H1 (cell line): ENCODE measurements around the gene KIR3DL1. TPM values are rescaled to one million over a fixed set of nuclear protein-coding genes. Genes with fewer than 3 reads are reported as not detected.

Experiments used
- CTCF ChIA-PET: fragments of 300-600 bp; sonication (Branson Sonifier 250); formaldehyde crosslinking; loops from one replicate; lab custom pipeline; 2021; ENCODE audit not compliant: partially characterized antibody; lab: Charles Lee
- POLR2A ChIA-PET: fragments of 300-600 bp; sonication (Branson Sonifier 250); formaldehyde crosslinking; loops from one replicate; lab custom pipeline; 2021; ENCODE audit warnings: inconsistent platforms; ENCODE audit not compliant: partially characterized antibody; lab: Charles Lee
- DNase-seq, 2 experiments: peaks; one replicate each; pipeline versions ENCODE4 v3.0.0 to v3.0.0-alpha.2; 2010 to 2022; ENCODE audit warnings: low spot score in 2 of 2, low read depth in 1 of 2, mixed read lengths in 1 of 2
- FAIRE-seq: peaks from 2 replicates; lab custom pipeline; 2011; peaks lifted over from hg19 to GRCh38; lab: Jason Lieb, UNC
- H2AFZ ChIP-seq: 2 replicates; pipeline ENCODE4 v1.8.1; 2012; ENCODE audit warnings: low read length, inconsistent platforms
- H2AK5ac ChIP-seq: 2 replicates; pipeline ENCODE4 v1.6.1; 2013; ENCODE audit warnings: low read depth, low read length
- H2BK120ac ChIP-seq: replicated peaks from 2 replicates; pipeline ENCODE3; 2013; ENCODE audit warnings: low read depth, low read length, inconsistent platforms
- H2BK12ac ChIP-seq: 2 replicates; pipeline ENCODE4 v1.6.1; 2013; ENCODE audit warnings: low read depth, low read length
- H2BK15ac ChIP-seq: 2 replicates; pipeline ENCODE4 v1.6.1; 2013; ENCODE audit warnings: low read length
- H2BK20ac ChIP-seq: 2 replicates; pipeline ENCODE4 v1.6.1; 2013; ENCODE audit warnings: low read length
- H2BK5ac ChIP-seq: 2 replicates; pipeline ENCODE4 v1.6.1; 2013; ENCODE audit warnings: low read depth, low read length
- H3K14ac ChIP-seq: 2 replicates; pipeline ENCODE4 v1.6.1; 2013; ENCODE audit warnings: inconsistent platforms; ENCODE audit not compliant: insufficient read length
- H3K18ac ChIP-seq: 2 replicates; pipeline ENCODE4 v1.6.1; 2013; ENCODE audit warnings: low read length; ENCODE audit errors: extremely low read depth
- H3K23ac ChIP-seq: 2 replicates; pipeline ENCODE4 v1.6.1; 2013; ENCODE audit warnings: inconsistent platforms; ENCODE audit not compliant: insufficient read length
- H3K23me2 ChIP-seq: 2 replicates; pipeline ENCODE4 v1.6.1; 2013; ENCODE audit warnings: low read depth, low read length
- H3K27ac ChIP-seq: 2 replicates; pipeline ENCODE4 v1.6.1; 2011; ENCODE audit warnings: low read depth, low read length, inconsistent platforms
- H3K27me3 ChIP-seq, 4 experiments: replicated peaks in 1 of 4; 1 replicate in 1 of 4; 2 replicates in 3 of 4; pipeline versions ENCODE4 v1.6.1 to v1.8.1; 2011 to 2013; ENCODE audit warnings: low read length in 3 of 4, mild to moderate bottlenecking in 3 of 4, inconsistent platforms in 2 of 4, mixed read lengths in 2 of 4, moderate library complexity in 1 of 4; ENCODE audit not compliant: control insufficient read depth in 3 of 4, insufficient read depth in 3 of 4; ENCODE audit errors: extremely low read depth in 1 of 4
- H3K36me3 ChIP-seq, 4 experiments: 2 replicates each; pipeline versions ENCODE4 v1.6.1 to v1.8.1; 2011 to 2013; ENCODE audit warnings: mild to moderate bottlenecking in 4 of 4, low read length in 3 of 4, moderate library complexity in 2 of 4, control low read depth in 1 of 4, inconsistent platforms in 1 of 4; ENCODE audit not compliant: insufficient read depth in 4 of 4, control insufficient read depth in 2 of 4
- H3K4ac ChIP-seq: replicated peaks from 2 replicates; pipeline ENCODE3; 2013; ENCODE audit warnings: low read length, low read depth, mixed read lengths, inconsistent platforms; ENCODE audit not compliant: insufficient read length
- H3K4me1 ChIP-seq, 4 experiments: replicated peaks in 1 of 4; 1 replicate in 1 of 4; 2 replicates in 3 of 4; pipeline versions ENCODE4 v1.6.1 to v1.8.1; 2011 to 2013; ENCODE audit warnings: low read length in 3 of 4, inconsistent platforms in 2 of 4, mixed read lengths in 1 of 4; ENCODE audit not compliant: insufficient read depth in 4 of 4, control insufficient read depth in 3 of 4
- H3K4me2 ChIP-seq, 2 experiments: 2 replicates each; pipeline versions ENCODE4 v1.6.1 to v1.8.1; 2011 to 2013; ENCODE audit warnings: low read depth in 2 of 2, low read length in 2 of 2, control low read depth in 1 of 2, inconsistent platforms in 1 of 2, mild to moderate bottlenecking in 1 of 2; ENCODE audit not compliant: insufficient read depth in 1 of 2
- H3K4me3 ChIP-seq, 4 experiments: fragments of 200-600, 300-600 bp in 1 of 4; sonication (generic), shearing (Covaris generic), sonication (Bioruptor Twin) in 1 of 4; 2 replicates each; pipeline versions ENCODE4 v1.5.1 to v1.8.1; 2011 to 2016; ENCODE audit warnings: low read length in 4 of 4, low read depth in 3 of 4, control low read depth in 2 of 4, inconsistent platforms in 2 of 4, mild to moderate bottlenecking in 2 of 4, mixed read lengths in 1 of 4, moderate library complexity in 1 of 4; ENCODE audit not compliant: insufficient read depth in 2 of 4; ENCODE audit errors: extremely low read depth in 1 of 4
- H3K56ac ChIP-seq: replicated peaks from 2 replicates; pipeline ENCODE3; 2013; ENCODE audit warnings: low read depth, mild to moderate bottlenecking, mixed read lengths, low read length, inconsistent platforms; ENCODE audit not compliant: insufficient read length
- H3K79me1 ChIP-seq: 2 replicates; pipeline ENCODE4 v1.6.1; 2013; ENCODE audit warnings: low read depth, low read length, control low read depth
- H3K79me2 ChIP-seq, 2 experiments: 2 replicates each; pipeline versions ENCODE4 v1.6.1 to v1.8.1; 2012 to 2013; ENCODE audit warnings: low read length in 2 of 2, mild to moderate bottlenecking in 2 of 2, inconsistent platforms in 1 of 2; ENCODE audit not compliant: insufficient read depth in 2 of 2, control insufficient read depth in 1 of 2
- H3K9ac ChIP-seq, 4 experiments: replicated peaks in 1 of 4; 1 replicate in 1 of 4; 2 replicates in 3 of 4; pipeline versions ENCODE4 v1.6.1 to v1.8.1; 2011 to 2013; ENCODE audit warnings: low read depth in 3 of 4, low read length in 3 of 4, control low read depth in 2 of 4, mild to moderate bottlenecking in 2 of 4, moderate library complexity in 2 of 4, inconsistent platforms in 1 of 4; ENCODE audit errors: extremely low read depth in 1 of 4
- H3K9me3 ChIP-seq, 2 experiments: 2 replicates each; pipeline versions ENCODE4 v1.6.1 to v1.8.1; 2012 to 2013; ENCODE audit warnings: mild to moderate bottlenecking in 2 of 2, moderate library complexity in 2 of 2, control low read depth in 1 of 2, inconsistent platforms in 1 of 2, low read depth in 1 of 2, low read length in 1 of 2, mixed read lengths in 1 of 2; ENCODE audit not compliant: insufficient read depth in 2 of 2
- H4K20me1 ChIP-seq, 2 experiments: replicated peaks in 1 of 2; 2 replicates each; pipeline versions ENCODE3 to v1.8.1; 2011 to 2013; ENCODE audit warnings: inconsistent platforms in 2 of 2, low read length in 2 of 2, mild to moderate bottlenecking in 1 of 2; ENCODE audit not compliant: insufficient read depth in 2 of 2, control insufficient read depth in 1 of 2
- H4K5ac ChIP-seq: 2 replicates; pipeline ENCODE4 v1.6.1; 2013; ENCODE audit warnings: low read length, low read depth, mixed read lengths, inconsistent platforms; ENCODE audit not compliant: insufficient read length
- H4K8ac ChIP-seq: 2 replicates; pipeline ENCODE4 v1.8.0; 2013; ENCODE audit warnings: mild to moderate bottlenecking, moderate library complexity, low read length, inconsistent platforms; ENCODE audit not compliant: insufficient read depth; ENCODE audit errors: extremely low read depth
- H4K91ac ChIP-seq: replicated peaks from 2 replicates; pipeline ENCODE3; 2013; ENCODE audit warnings: low read length, mixed read lengths, inconsistent platforms; ENCODE audit not compliant: insufficient read length
- BACH1 ChIP-seq: IDR thresholded peaks from 2 replicates; pipeline ENCODE4 v1.6.1; 2012; ENCODE audit warnings: low read length, improper control_type of control experiment
- CBX8 ChIP-seq: fragments of 300-800, 300-1000 bp; sonication (generic); IDR thresholded peaks from 2 replicates; pipeline ENCODE4 v1.7.1; 2016; ENCODE audit warnings: low read depth, low read length, borderline replicate concordance
- CHD2 ChIP-seq: IDR thresholded peaks from 2 replicates; pipeline ENCODE4 v1.6.1; 2012; ENCODE audit warnings: low read length, improper control_type of control experiment
- FOSL1 ChIP-seq: IDR thresholded peaks from 2 replicates; pipeline ENCODE4 v1.6.1; 2011; ENCODE audit warnings: mild to moderate bottlenecking, low read depth, low read length, moderate library complexity; ENCODE audit not compliant: insufficient read depth
- POLR2A ChIP-seq, 2 experiments: IDR thresholded peaks; 1 replicate in 1 of 2; 2 replicates in 1 of 2; pipeline ENCODE4 v1.6.1; 2011; ENCODE audit warnings: low read depth in 2 of 2, low read length in 2 of 2, mild to moderate bottlenecking in 2 of 2; ENCODE audit errors: control extremely low read depth in 1 of 2
- USF2 ChIP-seq: IDR thresholded peaks from 2 replicates; pipeline ENCODE4 v1.6.1; 2011; ENCODE audit warnings: low read length, improper control_type of control experiment
- WGBS, 2 experiments: shearing (Covaris generic) in 1 of 2; methylation state at CpG; one replicate each; pipeline versions ENCODE4 v1.1.6 to v1.1.7; 2013 to 2015; ENCODE audit warnings: low lambda C conversion rate in 2 of 2, mixed read lengths in 2 of 2, inconsistent platforms in 1 of 2, low coverage in 1 of 2, missing lambda C conversion rate in 1 of 2; ENCODE audit not compliant: insufficient replicate concordance in 2 of 2, insufficient coverage in 1 of 2, insufficient read length in 1 of 2; ENCODE audit errors: extremely low coverage in 1 of 2, missing lambda C conversion rate in 1 of 2; 5-methylcytosine and 5-hydroxymethylcytosine counted together
- polyA plus RNA-seq, 7 experiments: library from polyadenylated mRNA; depleted of rRNA in 3 of 7; stranded (reverse) in 5 of 7; unstranded in 2 of 7; fragments of >200 nt in 5 of 7; fragments of 200-250 nt in 2 of 7; gene quantifications; 1 replicate in 5 of 7; 2 replicates in 1 of 7; 4 replicates in 1 of 7; pipeline versions ENCODE4 v1.2.1 to v1.2.3, GENCODE V29; 2011 to 2013; ENCODE audit warnings: missing spikeins in 2 of 7, mixed read lengths in 2 of 7
- total RNA-seq: library from RNA; stranded (reverse); fragmentation: NEBNext Ultra II Directional; extraction: Animal tissue kit (Norgen Biotek cat#: 25700); gene quantifications from 2 replicates; pipeline ENCODE4 v1.2.1, GENCODE V29; 2021
- TF ChIP-seq, protein P1 (sequence below): IDR thresholded peaks from 2 replicates; pipeline ENCODE4 v1.6.1; 2012; ENCODE audit warnings: low read length, inconsistent platforms

The KIR3DL1 gene
- total and polyA plus RNA-seq, 2 of the 8 experiments (the other 6 are each of a cell fraction or from before 2014, with no cell fraction given), result not detected

DNA sequence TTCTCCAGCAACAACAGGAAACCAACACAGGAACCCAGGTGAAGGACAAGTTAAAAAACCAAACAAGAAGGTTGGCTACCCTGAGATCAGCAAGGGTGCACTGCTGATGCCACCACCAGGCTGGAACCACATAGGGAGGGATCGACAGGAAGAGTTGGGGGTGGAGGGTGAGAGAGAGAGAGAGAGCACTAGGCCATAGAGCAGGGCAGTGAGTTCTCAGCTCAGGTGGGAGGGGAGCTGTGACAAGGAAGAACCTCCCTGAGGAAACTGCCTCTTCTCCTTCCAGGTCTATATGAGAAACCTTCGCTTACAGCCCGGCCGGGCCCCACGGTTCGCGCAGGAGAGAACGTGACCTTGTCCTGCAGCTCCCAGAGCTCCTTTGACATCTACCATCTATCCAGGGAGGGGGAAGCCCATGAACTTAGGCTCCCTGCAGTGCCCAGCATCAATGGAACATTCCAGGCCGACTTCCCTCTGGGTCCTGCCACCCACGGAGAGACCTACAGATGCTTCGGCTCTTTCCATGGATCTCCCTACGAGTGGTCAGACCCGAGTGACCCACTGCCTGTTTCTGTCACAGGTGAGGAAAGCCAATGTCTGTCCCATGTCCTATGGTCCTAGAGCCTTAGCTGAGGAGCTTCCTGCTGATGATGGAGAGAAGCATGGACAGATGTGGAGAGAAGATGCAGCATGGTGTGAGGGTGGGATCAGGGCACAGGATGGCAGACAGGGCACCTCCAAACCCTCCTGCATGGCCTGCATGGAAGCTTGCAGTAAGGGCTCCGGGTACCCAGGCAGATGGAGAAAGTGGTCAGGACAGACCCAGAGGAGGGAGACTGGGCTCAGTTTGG, 10.4 kb upstream of the KIR3DL1 start:
- Histone ChIP-seq H3K79me2 (no peaks in the 10 kb centered on the region), H3K4ac (no peak overlapping the region), H2BK12ac (no peak overlapping the region), H3K79me1 (no peaks in the 10 kb centered on the region), H3K23ac (no peak overlapping the region), H3K27ac (no peak overlapping the region), H2BK5ac (no peak overlapping the region), H3K4me1 (no peaks in the 10 kb centered on the region), H3K36me3 (no peaks in the 10 kb centered on the region; a peak in 1 of 8 replicates), H3K9ac (no peak overlapping the region), H3K18ac (no peak overlapping the region), H2BK120ac (no peak overlapping the region), H4K91ac (no peak overlapping the region), H3K23me2 (no peaks in the 10 kb centered on the region), H2BK20ac (no peak overlapping the region), H3K56ac (no peak overlapping the region), H2AFZ (no peak overlapping the region), H3K4me3 (no peak overlapping the region), H3K4me2 (no peak overlapping the region), H4K20me1 (no peaks in the 10 kb centered on the region), H2BK15ac (no peak overlapping the region), H3K14ac (no peak overlapping the region), H2AK5ac (no peak overlapping the region), H3K9me3 (peaks cover 72 to 77% of the 10 kb centered on the region in 2 experiments), H4K5ac (no peak overlapping the region), H3K27me3 (no peaks in the 10 kb centered on the region), H4K8ac (no peak overlapping the region)
- WGBS, 2 experiments, result 86% methylated on average over 14 of the region's 14 CpGs; no CpG with 5 or more reads in 1 of the 2 experiments
- TF ChIP-seq POLR2A (IDR thresholded peaks at IDR 0.05; ENCODE audit: control extremely low read depth in 1 of 2, low read depth in 2 of 2, low read length in 2 of 2) (no peak), CHD2 (no peak), FOSL1 (no peak), USF2 (no peak), CBX8 (no peak), BACH1 (no peak)
- TF ChIP-seq, protein P1, sequence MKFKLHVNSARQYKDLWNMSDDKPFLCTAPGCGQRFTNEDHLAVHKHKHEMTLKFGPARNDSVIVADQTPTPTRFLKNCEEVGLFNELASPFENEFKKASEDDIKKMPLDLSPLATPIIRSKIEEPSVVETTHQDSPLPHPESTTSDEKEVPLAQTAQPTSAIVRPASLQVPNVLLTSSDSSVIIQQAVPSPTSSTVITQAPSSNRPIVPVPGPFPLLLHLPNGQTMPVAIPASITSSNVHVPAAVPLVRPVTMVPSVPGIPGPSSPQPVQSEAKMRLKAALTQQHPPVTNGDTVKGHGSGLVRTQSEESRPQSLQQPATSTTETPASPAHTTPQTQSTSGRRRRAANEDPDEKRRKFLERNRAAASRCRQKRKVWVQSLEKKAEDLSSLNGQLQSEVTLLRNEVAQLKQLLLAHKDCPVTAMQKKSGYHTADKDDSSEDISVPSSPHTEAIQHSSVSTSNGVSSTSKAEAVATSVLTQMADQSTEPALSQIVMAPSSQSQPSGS, result no peak
- ChIA-PET CTCF (no interaction called here), POLR2A (no interaction called here)
- DNase-seq, result no peak
- FAIRE-seq, result no peak
